CD4-positive, CD25-positive, alpha-beta regulatory T cell (primary cell): ENCODE data around the gene MUSK. TPM values are rescaled to one million over a fixed set of nuclear protein-coding genes. Genes with fewer than 3 reads are reported as not detected.

ENCODE experiments used
- ATAC-seq, 2 donors: fragments of 150-1000 bp; cut with Tn5 transposase; one replicate each; pipeline ENCODE4 v1.10.0; 2021; ENCODE audit warnings: low read depth in 2 of 2, moderate number of reproducible peaks in 2 of 2, moderate library complexity in 1 of 2
- DNase-seq, 3 donors: peaks; one replicate each; pipeline versions ENCODE4 v3.0.0 to v3.0.0-alpha.2; 2012 to 2022; ENCODE audit warnings: mixed read lengths in 1 of 3
- H3K27ac ChIP-seq: one replicate; pipeline ENCODE4 v1.7.0; 2013; ENCODE audit warnings: mild to moderate bottlenecking, low read length; ENCODE audit not compliant: insufficient read depth, poor library complexity, severe bottlenecking
- H3K27me3 ChIP-seq: one replicate; pipeline ENCODE4 v1.7.0; 2013; ENCODE audit warnings: low read length; ENCODE audit not compliant: control insufficient read depth, insufficient read depth
- H3K36me3 ChIP-seq: one replicate; pipeline ENCODE4 v1.7.0; 2013; ENCODE audit warnings: mild to moderate bottlenecking, low read length, moderate library complexity; ENCODE audit not compliant: control insufficient read depth, insufficient read depth
- H3K4me1 ChIP-seq: 2 replicates; pipeline ENCODE4 v1.7.0; 2013; ENCODE audit warnings: mild to moderate bottlenecking, low read length; ENCODE audit not compliant: insufficient read depth, control insufficient read depth, poor library complexity, severe bottlenecking
- H3K4me3 ChIP-seq: one replicate; pipeline ENCODE4 v1.7.0; 2013; ENCODE audit warnings: low read depth, mild to moderate bottlenecking, low read length, moderate library complexity
- H3K9me3 ChIP-seq, 2 experiments: 1 replicate in 1 of 2; 2 replicates in 1 of 2; pipeline ENCODE4 v1.7.0; 2013; ENCODE audit warnings: low read length in 2 of 2, mild to moderate bottlenecking in 1 of 2, moderate library complexity in 1 of 2; ENCODE audit not compliant: control insufficient read depth in 2 of 2
- H3K27ac Mint-ChIP-seq, 3 donors: one replicate each; pipeline ENCODE4 v1.8.0; 2020 to 2022; ENCODE audit warnings: mild to moderate bottlenecking in 3 of 3, mixed read lengths in 3 of 3, moderate library complexity in 2 of 3
- H3K27me3 Mint-ChIP-seq: one replicate; pipeline ENCODE4 v1.8.0; 2022; ENCODE audit warnings: mild to moderate bottlenecking, mixed read lengths
- H3K36me3 Mint-ChIP-seq: one replicate; pipeline ENCODE4 v1.8.0; 2020; ENCODE audit warnings: mixed read lengths
- H3K4me1 Mint-ChIP-seq, 4 donors: one replicate each; pipeline ENCODE4 v1.8.0; 2020 to 2022; ENCODE audit warnings: mixed read lengths in 4 of 4, mild to moderate bottlenecking in 1 of 4
- H3K4me3 Mint-ChIP-seq, 4 donors: one replicate each; pipeline ENCODE4 v1.8.0; 2020 to 2022; ENCODE audit warnings: mild to moderate bottlenecking in 4 of 4, mixed read lengths in 4 of 4, moderate library complexity in 3 of 4
- H3K9me3 Mint-ChIP-seq, 7 donors: one replicate each; pipeline ENCODE4 v1.8.0; 2020 to 2022; ENCODE audit warnings: mixed read lengths in 7 of 7, mild to moderate bottlenecking in 3 of 7, moderate library complexity in 2 of 7
- polyA plus RNA-seq, 4 donors: library from polyadenylated mRNA; unstranded; fragments of 300-500 nt; fragmentation: Illumina TruSeq; gene quantifications; one replicate each; pipeline ENCODE4 v1.2.3, GENCODE V29; 2021
- total RNA-seq: library from RNA; stranded (reverse); gene quantifications from one replicate; pipeline ENCODE4 v1.2.3, GENCODE V29; 2022

The MUSK gene
- total and polyA plus RNA-seq, 5 donors from 2014 or later: not detected

DNA sequence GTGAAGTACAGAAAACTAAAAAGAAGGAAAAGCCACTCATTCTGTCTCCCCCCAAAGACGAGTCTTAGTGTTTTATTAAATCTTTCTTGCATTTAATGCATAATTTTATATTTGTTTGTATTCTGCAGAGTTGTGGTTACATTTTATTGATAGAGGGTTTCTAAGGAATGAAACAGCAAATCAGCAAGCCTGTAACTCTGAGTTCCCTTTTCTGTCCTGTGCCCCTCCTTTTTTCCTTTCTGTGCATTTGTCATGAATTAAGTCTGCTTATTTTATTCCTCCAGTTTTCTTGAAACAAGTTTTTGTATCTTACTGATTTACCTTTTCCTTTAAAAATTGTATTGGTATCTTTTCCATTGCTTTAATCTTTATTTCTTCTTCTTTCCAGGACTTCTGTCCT is 132.8 kb downstream of the MUSK start:
- Histone ChIP-seq H3K9me3 (no peaks in the 10 kb centered on the region), H3K27ac (no peak overlapping the region), H3K27me3 (no peaks in the 10 kb centered on the region), H3K4me1 (no peaks in the 10 kb centered on the region), H3K4me3 (no peak overlapping the region), H3K36me3 (no peaks in the 10 kb centered on the region)
- peaks cover 0 to 8% (median 3%) of the 10 kb centered on the region in 7 donors for H3K9me3 Mint-ChIP-seq
- DNase-seq: no peak
- ATAC-seq: no peak
- no peaks in the 10 kb centered on the region for H3K4me1 Mint-ChIP-seq
- H3K36me3 Mint-ChIP-seq: no peaks in the 10 kb centered on the region
- no peaks in the 10 kb centered on the region for H3K27me3 Mint-ChIP-seq
- H3K4me3 Mint-ChIP-seq: no peak overlapping the region
- no peak overlapping the region for H3K27ac Mint-ChIP-seq

GRCh38 chr9:110802416-110803035 is 133.9 kb downstream of the MUSK start:
- Mint-ChIP-seq H3K4me3 (no peak overlapping the region), H3K27ac (no peak overlapping the region), H3K9me3 (peaks cover 0 to 11% (median 3%) of the 10 kb centered on the region in 7 donors), H3K36me3 (no peaks in the 10 kb centered on the region), H3K27me3 (no peaks in the 10 kb centered on the region), H3K4me1 (no peaks in the 10 kb centered on the region)
- Histone ChIP-seq H3K4me3 (no peak overlapping the region), H3K27me3 (no peaks in the 10 kb centered on the region), H3K9me3 (no peaks in the 10 kb centered on the region), H3K4me1 (no peaks in the 10 kb centered on the region), H3K36me3 (no peaks in the 10 kb centered on the region), H3K27ac (no peak overlapping the region)
- DNase-seq (no peak), ATAC-seq (no peak)

GRCh38 chr9:110807956-110808598 is 139.5 kb downstream of the MUSK start:
- Histone ChIP-seq H3K4me3 (no peak overlapping the region), H3K27me3 (no peaks in the 10 kb centered on the region), H3K4me1 (no peaks in the 10 kb centered on the region), H3K27ac (no peak overlapping the region), H3K9me3 (no peaks in the 10 kb centered on the region), H3K36me3 (no peaks in the 10 kb centered on the region)
- Mint-ChIP-seq H3K36me3 (no peaks in the 10 kb centered on the region), H3K27ac (no peak overlapping the region), H3K4me1 (no peaks in the 10 kb centered on the region), H3K9me3 (peaks cover 0 to 5% (median 2%) of the 10 kb centered on the region in 7 donors), H3K4me3 (no peak overlapping the region), H3K27me3 (no peaks in the 10 kb centered on the region)
- DNase-seq: no peak
- no peak for ATAC-seq

DNA sequence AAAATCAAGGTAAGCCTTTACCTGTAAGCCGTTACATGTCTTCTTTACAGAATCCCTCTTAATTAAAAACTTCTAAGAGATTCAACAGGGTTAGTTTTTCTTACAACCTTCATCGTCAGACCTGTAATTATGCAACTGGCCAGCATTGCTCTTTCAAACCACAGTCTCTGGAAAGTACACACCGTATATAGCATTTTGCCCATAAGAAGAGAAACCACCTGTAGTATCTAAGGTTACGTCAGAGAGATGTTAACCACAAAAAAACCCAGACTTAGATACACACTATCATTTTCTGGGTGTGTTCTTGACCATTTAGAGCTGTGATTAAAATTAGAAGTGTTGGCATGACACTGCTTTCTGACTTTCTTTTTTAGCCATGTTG is 140.0 kb downstream of the MUSK start:
- ATAC-seq (no peak), DNase-seq (no peak)
- no peak overlapping the region for H3K27ac ChIP-seq
- no peak overlapping the region for H3K4me3 ChIP-seq
- H3K27me3 Mint-ChIP-seq: no peaks in the 10 kb centered on the region
- no peak overlapping the region for H3K27ac Mint-ChIP-seq
- no peaks in the 10 kb centered on the region for H3K9me3 ChIP-seq
- H3K4me3 Mint-ChIP-seq: no peak overlapping the region
- peaks cover 0 to 7% (median 2%) of the 10 kb centered on the region in 7 donors for H3K9me3 Mint-ChIP-seq
- H3K4me1 Mint-ChIP-seq: no peaks in the 10 kb centered on the region
- H3K27me3 ChIP-seq: no peaks in the 10 kb centered on the region
- H3K4me1 ChIP-seq: no peaks in the 10 kb centered on the region
- no peaks in the 10 kb centered on the region for H3K36me3 ChIP-seq
- no peaks in the 10 kb centered on the region for H3K36me3 Mint-ChIP-seq

DNA sequence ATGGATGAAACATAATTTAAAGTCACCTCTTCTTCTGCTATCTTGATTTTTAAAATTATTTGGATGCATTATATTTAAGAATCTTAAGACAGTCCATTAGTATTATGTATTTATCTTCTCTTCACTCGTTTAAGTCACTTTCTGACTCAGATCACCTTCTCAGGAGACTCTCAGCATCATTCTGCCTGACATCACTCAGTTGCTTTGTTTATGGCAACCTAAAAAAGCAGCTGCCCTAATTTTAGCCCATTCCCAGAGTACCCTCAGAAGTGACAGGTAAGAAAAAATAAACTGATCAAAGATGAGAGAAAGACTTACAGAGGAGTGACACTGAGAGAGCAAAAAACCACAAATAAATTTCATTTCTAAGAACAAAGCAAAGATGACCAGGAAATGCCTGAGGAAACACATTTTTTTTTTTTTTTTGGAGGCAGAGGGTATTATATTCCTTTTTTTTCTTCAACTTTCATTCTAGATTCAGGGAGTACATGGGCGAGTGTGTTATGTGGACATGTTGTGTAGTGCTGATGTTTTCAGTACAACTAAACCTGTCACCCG is 140.5 kb downstream of the MUSK start:
- ATAC-seq (no peak), DNase-seq (no peak)
- Mint-ChIP-seq H3K27ac (no peak overlapping the region), H3K4me3 (no peak overlapping the region), H3K9me3 (peaks cover 0 to 7% (median 2%) of the 10 kb centered on the region in 7 donors), H3K36me3 (no peaks in the 10 kb centered on the region), H3K27me3 (no peaks in the 10 kb centered on the region), H3K4me1 (no peaks in the 10 kb centered on the region)
- Histone ChIP-seq H3K27ac (no peak overlapping the region), H3K9me3 (no peaks in the 10 kb centered on the region), H3K4me1 (no peaks in the 10 kb centered on the region), H3K27me3 (no peaks in the 10 kb centered on the region), H3K36me3 (no peaks in the 10 kb centered on the region), H3K4me3 (no peak overlapping the region)

- no peaks in the 10 kb centered on the region for H3K36me3 Mint-ChIP-seq
- H3K27ac Mint-ChIP-seq: no peak overlapping the region
Measured at GRCh38 chr9:110810262-110810976, 141.8 kb downstream of the MUSK start.

DNA sequence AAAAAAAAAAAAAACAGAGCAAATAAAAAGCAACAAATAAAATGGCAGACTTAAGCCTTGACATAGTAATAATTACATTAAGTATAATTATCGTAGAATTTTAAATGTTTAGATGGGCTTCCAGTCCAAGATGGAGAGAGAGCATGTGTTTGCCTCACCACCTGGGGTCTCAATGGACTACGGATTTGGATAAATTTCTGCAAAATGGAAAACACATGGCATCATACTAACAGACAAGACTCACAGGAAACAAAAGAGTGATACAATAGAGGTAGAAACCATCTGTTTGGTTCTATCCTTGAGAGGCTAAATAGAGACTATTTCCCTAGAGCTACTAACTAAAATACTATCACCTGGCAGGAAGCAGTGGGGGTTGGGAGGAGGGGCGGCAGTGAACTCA is 144.3 kb downstream of the MUSK start:
- ATAC-seq: no peak
- H3K9me3 ChIP-seq: no peaks in the 10 kb centered on the region
- H3K27ac ChIP-seq: no peak overlapping the region
- no peaks in the 10 kb centered on the region for H3K27me3 ChIP-seq
- Mint-ChIP-seq H3K27me3 (no peaks in the 10 kb centered on the region), H3K27ac (no peak overlapping the region), H3K9me3 (peaks cover 0 to 6% (median 0%) of the 10 kb centered on the region in 7 donors), H3K4me3 (no peak overlapping the region), H3K4me1 (no peaks in the 10 kb centered on the region), H3K36me3 (no peaks in the 10 kb centered on the region)
- DNase-seq: no peak
- H3K4me3 ChIP-seq: no peak overlapping the region
- H3K36me3 ChIP-seq: no peaks in the 10 kb centered on the region
- H3K4me1 ChIP-seq: no peaks in the 10 kb centered on the region

More at GRCh38 chr9:110810262-110810976, 141.8 kb downstream of the MUSK start:
- H3K9me3 ChIP-seq: no peaks in the 10 kb centered on the region
- no peaks in the 10 kb centered on the region for H3K4me1 Mint-ChIP-seq
- H3K9me3 Mint-ChIP-seq: peaks cover 0 to 7% (median 2%) of the 10 kb centered on the region in 7 donors
- no peak for ATAC-seq
- H3K4me1 ChIP-seq: no peaks in the 10 kb centered on the region
- H3K27ac ChIP-seq: no peak overlapping the region
- no peaks in the 10 kb centered on the region for H3K27me3 ChIP-seq
- no peak overlapping the region for H3K4me3 ChIP-seq
- no peak overlapping the region for H3K4me3 Mint-ChIP-seq
- no peaks in the 10 kb centered on the region for H3K36me3 ChIP-seq
- H3K27me3 Mint-ChIP-seq: no peaks in the 10 kb centered on the region
- DNase-seq: no peak
